ENCODE results near the gene ETV4. TPM values are rescaled to one million over a fixed set of nuclear protein-coding genes. Genes with fewer than 3 reads are reported as not detected.

Gene ETV4
- polyA plus RNA-seq, 4 donors = 25.4 to 57.6 (median 45.2) TPM

GRCh38 chr17:43547189-43547550 lies 1.0 kb upstream of the ETV4 start:
- DNase-seq (ENCODE audit: low read depth in 4 of 4, low spot score in 2 of 4) = no peak

- no peak for DNase-seq (ENCODE audit: low read depth in 4 of 4, low spot score in 2 of 4)
These were observed 832 bp downstream of the ETV4 start for GRCh38 chr17:43545383-43545632.

- no peak for DNase-seq (ENCODE audit: low read depth in 4 of 4, low spot score in 2 of 4)
These were observed 2.2 kb downstream of the ETV4 start for GRCh38 chr17:43543771-43544575.

- no peak for DNase-seq (ENCODE audit: low read depth in 4 of 4, low spot score in 2 of 4)
These were observed 2.8 kb downstream of the ETV4 start for GRCh38 chr17:43543300-43543699.

GRCh38 chr17:43542859-43543258 lies 3.3 kb downstream of the ETV4 start:
- DNase-seq (ENCODE audit: low read depth in 4 of 4, low spot score in 2 of 4) = no peak

GRCh38 chr17:43540821-43541674 lies 5.1 kb downstream of the ETV4 start:
- no peak for DNase-seq (ENCODE audit: low read depth in 4 of 4, low spot score in 2 of 4)

GRCh38 chr17:43536236-43536992 lies 9.7 kb downstream of the ETV4 start:
- DNase-seq (ENCODE audit: low read depth in 4 of 4, low spot score in 2 of 4) = no peak

- DNase-seq (ENCODE audit: low read depth in 4 of 4, low spot score in 2 of 4) = no peak
These were observed 11.2 kb downstream of the ETV4 start for GRCh38 chr17:43534909-43535308.

- DNase-seq (ENCODE audit: low read depth in 4 of 4, low spot score in 2 of 4) = no peak
These were observed 12.4 kb downstream of the ETV4 start for GRCh38 chr17:43533699-43534098.

- DNase-seq (ENCODE audit: low read depth in 4 of 4, low spot score in 2 of 4) = no peak
These were observed 13.6 kb downstream of the ETV4 start for GRCh38 chr17:43532581-43532980.

GRCh38 chr17:43531955-43532354 lies 14.2 kb downstream of the ETV4 start:
- DNase-seq (ENCODE audit: low read depth in 4 of 4, low spot score in 2 of 4) = no peak

- no peak for DNase-seq (ENCODE audit: low read depth in 4 of 4, low spot score in 2 of 4)
These were observed 15.1 kb downstream of the ETV4 start for GRCh38 chr17:43531082-43531378.

GRCh38 chr17:43530288-43531081 lies 15.7 kb downstream of the ETV4 start:
- DNase-seq (ENCODE audit: low read depth in 4 of 4, low spot score in 2 of 4) = peak; percentile 95 to 99 (median 97)

- no peak for DNase-seq (ENCODE audit: low read depth in 4 of 4, low spot score in 2 of 4)
These were observed 16.2 kb downstream of the ETV4 start for GRCh38 chr17:43529947-43530287.

GRCh38 chr17:43528988-43529814 lies 16.9 kb downstream of the ETV4 start:
- DNase-seq (ENCODE audit: low read depth in 4 of 4, low spot score in 2 of 4) = no peak

- no peak for DNase-seq (ENCODE audit: low read depth in 4 of 4, low spot score in 2 of 4)
These were observed 17.7 kb downstream of the ETV4 start for GRCh38 chr17:43528319-43528987.

- no peak for DNase-seq (ENCODE audit: low read depth in 4 of 4, low spot score in 2 of 4)
These were observed 19.1 kb downstream of the ETV4 start for GRCh38 chr17:43526886-43527648.

- no peak for DNase-seq (ENCODE audit: low read depth in 4 of 4, low spot score in 2 of 4)
These were observed 21.1 kb downstream of the ETV4 start for GRCh38 chr17:43524945-43525575.

Data from left renal cortex interstitium (tissue), 4 donors.